Loucy (cell line): ENCODE results near the gene AHI1.
A peak's percentile ranks its signal among the peaks of the same experiment; 100 is the strongest.

Source experiments
- H2AFZ ChIP-seq: fragments of 200-600 bp; sonication (generic); 2 replicates; pipeline ENCODE4 v1.6.0; 2016; ENCODE audit warnings: antibody characterized with exemption, mild to moderate bottlenecking, low read length, moderate library complexity
- H3F3A ChIP-seq: fragments of 200-600 bp; 2 replicates; pipeline ENCODE4 v1.6.0; 2016; ENCODE audit warnings: antibody characterized with exemption, low read depth, mild to moderate bottlenecking
- H3K27me3 ChIP-seq: fragments of 200-600 bp; sonication (generic); 2 replicates; pipeline ENCODE4 v1.6.1; 2014; ENCODE audit warnings: low read length, mild to moderate bottlenecking; ENCODE audit not compliant: insufficient read depth, poor library complexity, severe bottlenecking
- H3K36me3 ChIP-seq: fragments of 200-600 bp; sonication (generic); 2 replicates; pipeline ENCODE4 v1.6.1; 2016; ENCODE audit warnings: low read length; ENCODE audit not compliant: insufficient read depth
- H3K4me1 ChIP-seq: fragments of 200-600 bp; sonication (generic); 2 replicates; pipeline ENCODE4 v1.5.1; 2014; ENCODE audit warnings: low read length, mild to moderate bottlenecking; ENCODE audit not compliant: insufficient read depth, poor library complexity, severe bottlenecking
- H3K4me2 ChIP-seq: fragments of 200-600 bp; sonication (generic); 2 replicates; pipeline ENCODE4 v1.6.0; 2014; ENCODE audit warnings: antibody characterized with exemption, low read length, low read depth, mild to moderate bottlenecking; ENCODE audit not compliant: poor library complexity, severe bottlenecking
- H3K4me3 ChIP-seq: fragments of 200-600 bp; sonication (generic); 2 replicates; pipeline ENCODE4 v1.5.1; 2014; ENCODE audit warnings: low read length, mild to moderate bottlenecking, mixed read lengths; ENCODE audit not compliant: poor library complexity, severe bottlenecking
- H3K79me2 ChIP-seq: fragments of 200-600 bp; sonication (generic); 2 replicates; pipeline ENCODE4 v1.6.1; 2014; ENCODE audit warnings: low read length; ENCODE audit not compliant: insufficient read depth
- H3K9ac ChIP-seq: fragments of 200-600 bp; sonication (generic); 2 replicates; pipeline ENCODE4 v1.6.0; 2014; ENCODE audit warnings: mild to moderate bottlenecking, low read depth, low read length, moderate library complexity; ENCODE audit not compliant: poor library complexity, severe bottlenecking
- H3K9me2 ChIP-seq: fragments of 200-600 bp; sonication (generic); replicated peaks from 2 replicates; pipeline ENCODE4 v1.6.1; 2016; ENCODE audit warnings: low read depth, low read length, mixed read lengths
- H3K9me3 ChIP-seq: fragments of 200-600 bp; sonication (generic); 2 replicates; pipeline ENCODE4 v1.6.1; 2014; ENCODE audit warnings: mild to moderate bottlenecking, antibody characterized with exemption, low read length, low read depth; ENCODE audit not compliant: insufficient read depth
- H4K20me1 ChIP-seq: fragments of 200-600 bp; sonication (generic); 2 replicates; pipeline ENCODE4 v1.6.0; 2014; ENCODE audit warnings: antibody characterized with exemption, low read length, mild to moderate bottlenecking; ENCODE audit not compliant: insufficient read depth, poor library complexity, severe bottlenecking
- EZH2phosphoT487 ChIP-seq: fragments of 200-600 bp; IDR thresholded peaks from 2 replicates; pipeline ENCODE4 v1.6.1; 2018; ENCODE audit warnings: antibody characterized with exemption, mild to moderate bottlenecking, moderate library complexity, borderline replicate concordance
- TF ChIP-seq, protein P1 (sequence below): fragments of 200-600 bp; sonication (generic); conservative IDR thresholded peaks from 2 replicates; pipeline ENCODE4 v1.5.1; 2014; ENCODE audit warnings: mild to moderate bottlenecking, antibody characterized with exemption, low read length

The AHI1 gene

DNA sequence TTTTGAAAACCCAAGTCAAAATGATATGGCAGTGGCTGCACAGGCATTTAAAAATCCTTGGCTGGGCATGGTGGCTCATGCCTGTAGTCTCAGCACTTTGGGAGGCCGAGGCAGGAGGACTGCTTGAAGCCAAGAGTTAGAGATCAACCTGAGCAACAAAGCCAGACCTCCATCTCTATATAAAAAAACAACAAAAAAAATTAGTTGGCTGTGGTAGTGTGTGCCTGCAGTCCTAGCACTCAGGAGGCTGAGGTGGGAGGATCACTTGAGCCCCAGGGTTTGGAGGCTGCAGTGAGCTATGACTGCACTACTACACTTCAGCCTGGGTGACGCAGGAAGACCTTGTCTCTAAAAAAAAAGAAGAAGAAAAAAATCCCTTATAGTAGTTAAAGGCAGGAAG lies 173.6 kb downstream of the AHI1 start:
- H3K9me3 ChIP-seq = no peaks in the 10 kb centered on the region
- peaks cover 89% of the 10 kb centered on the region for H3K4me1 ChIP-seq
- peak overlapping the region; percentile 44 for H3K4me3 ChIP-seq
- H3K27me3 ChIP-seq = no peaks in the 10 kb centered on the region
- TF ChIP-seq, protein P1, sequence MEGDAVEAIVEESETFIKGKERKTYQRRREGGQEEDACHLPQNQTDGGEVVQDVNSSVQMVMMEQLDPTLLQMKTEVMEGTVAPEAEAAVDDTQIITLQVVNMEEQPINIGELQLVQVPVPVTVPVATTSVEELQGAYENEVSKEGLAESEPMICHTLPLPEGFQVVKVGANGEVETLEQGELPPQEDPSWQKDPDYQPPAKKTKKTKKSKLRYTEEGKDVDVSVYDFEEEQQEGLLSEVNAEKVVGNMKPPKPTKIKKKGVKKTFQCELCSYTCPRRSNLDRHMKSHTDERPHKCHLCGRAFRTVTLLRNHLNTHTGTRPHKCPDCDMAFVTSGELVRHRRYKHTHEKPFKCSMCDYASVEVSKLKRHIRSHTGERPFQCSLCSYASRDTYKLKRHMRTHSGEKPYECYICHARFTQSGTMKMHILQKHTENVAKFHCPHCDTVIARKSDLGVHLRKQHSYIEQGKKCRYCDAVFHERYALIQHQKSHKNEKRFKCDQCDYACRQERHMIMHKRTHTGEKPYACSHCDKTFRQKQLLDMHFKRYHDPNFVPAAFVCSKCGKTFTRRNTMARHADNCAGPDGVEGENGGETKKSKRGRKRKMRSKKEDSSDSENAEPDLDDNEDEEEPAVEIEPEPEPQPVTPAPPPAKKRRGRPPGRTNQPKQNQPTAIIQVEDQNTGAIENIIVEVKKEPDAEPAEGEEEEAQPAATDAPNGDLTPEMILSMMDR = no peak
- TF ChIP-seq EZH2phosphoT487 = no peak
- H3K4me2 ChIP-seq = peak overlapping the region; percentile 64
- peak overlapping the region; percentile 74 for H3K9ac ChIP-seq
- no peaks in the 10 kb centered on the region for H3K9me2 ChIP-seq
- no peak overlapping the region for H2AFZ ChIP-seq
- H3F3A ChIP-seq = peaks cover 21% of the 10 kb centered on the region
- no peaks in the 10 kb centered on the region for H4K20me1 ChIP-seq
- no peaks in the 10 kb centered on the region for H3K79me2 ChIP-seq
- no peaks in the 10 kb centered on the region for H3K36me3 ChIP-seq

- Histone ChIP-seq H2AFZ (no peak overlapping the region), H3K9ac (peak overlapping the region; percentile 76)
Observed at GRCh38 chr6:135323202-135323668, 174.3 kb downstream of the AHI1 start.

DNA sequence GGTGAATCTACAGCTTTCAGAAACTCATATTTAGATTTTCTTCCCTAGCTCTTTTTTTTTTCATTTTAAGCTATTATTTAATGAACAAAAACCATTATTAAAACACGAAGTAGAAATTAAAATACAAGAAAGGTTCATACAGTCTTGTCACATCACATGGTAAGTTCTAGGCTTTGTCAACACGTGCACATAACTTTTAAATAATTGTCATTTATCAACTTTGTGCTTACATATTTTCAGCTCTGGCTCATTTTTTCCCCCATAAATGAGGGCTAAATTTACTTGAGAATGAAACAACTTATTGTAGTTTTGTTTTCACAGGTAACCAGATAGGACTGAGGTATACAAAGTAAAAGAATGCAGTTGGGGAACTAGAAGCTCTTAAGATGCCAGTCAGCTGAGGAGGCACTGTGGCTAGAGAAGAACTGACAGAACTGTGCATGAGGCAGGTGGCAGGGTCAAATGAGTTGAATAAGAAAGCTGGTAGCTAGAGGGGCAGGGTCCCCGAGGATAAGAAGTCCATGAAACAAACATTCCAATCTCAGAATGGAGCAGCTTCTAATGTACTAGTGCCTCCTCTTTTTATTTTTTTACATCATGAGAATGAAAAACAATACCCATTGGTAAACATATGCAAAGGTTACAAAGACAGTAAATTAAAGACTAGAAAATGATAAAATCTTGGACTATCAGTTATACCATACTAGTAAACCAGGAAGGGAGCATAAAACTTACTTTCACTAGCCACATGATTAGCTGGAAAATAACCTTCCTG lies 174.9 kb downstream of the AHI1 start:
- H3K36me3 ChIP-seq = no peaks in the 10 kb centered on the region
- peaks cover 21% of the 10 kb centered on the region for H3F3A ChIP-seq
- H4K20me1 ChIP-seq = no peaks in the 10 kb centered on the region
- no peak overlapping the region for H2AFZ ChIP-seq
- peak overlapping the region; percentile 64 for H3K4me2 ChIP-seq
- peaks cover 78% of the 10 kb centered on the region for H3K4me1 ChIP-seq
- H3K4me3 ChIP-seq = peak overlapping the region; percentile 56
- H3K9me3 ChIP-seq = no peaks in the 10 kb centered on the region
- H3K9me2 ChIP-seq = no peaks in the 10 kb centered on the region
- H3K79me2 ChIP-seq = no peaks in the 10 kb centered on the region
- H3K27me3 ChIP-seq = no peaks in the 10 kb centered on the region
- TF ChIP-seq EZH2phosphoT487 = no peak
- TF ChIP-seq, protein P1 = no peak
- H3K9ac ChIP-seq = peak overlapping the region; percentile 76

More at GRCh38 chr6:135323202-135323668, 174.3 kb downstream of the AHI1 start:
- peaks cover 21% of the 10 kb centered on the region for H3F3A ChIP-seq
- no peaks in the 10 kb centered on the region for H3K79me2 ChIP-seq
- no peaks in the 10 kb centered on the region for H3K36me3 ChIP-seq
- peaks cover 84% of the 10 kb centered on the region for H3K4me1 ChIP-seq
- H4K20me1 ChIP-seq = no peaks in the 10 kb centered on the region
- no peaks in the 10 kb centered on the region for H3K9me2 ChIP-seq
- peak overlapping the region; percentile 56 for H3K4me3 ChIP-seq
- peak; percentile 38; the same call in 1 of the 2 replicates for TF ChIP-seq EZH2phosphoT487
- TF ChIP-seq, protein P1 = no peak
- H3K4me2 ChIP-seq = peak overlapping the region; percentile 64
- no peaks in the 10 kb centered on the region for H3K9me3 ChIP-seq
- no peaks in the 10 kb centered on the region for H3K27me3 ChIP-seq
